ENCODE results near the gene MTHFD1.

MTHFD1 gene

GRCh38 chr14:64444984-64445845 is 57.1 kb downstream of the MTHFD1 start:
- peak in 6 of 58 donors; percentile 8 to 35 (median 24) for DNase-seq

DNA sequence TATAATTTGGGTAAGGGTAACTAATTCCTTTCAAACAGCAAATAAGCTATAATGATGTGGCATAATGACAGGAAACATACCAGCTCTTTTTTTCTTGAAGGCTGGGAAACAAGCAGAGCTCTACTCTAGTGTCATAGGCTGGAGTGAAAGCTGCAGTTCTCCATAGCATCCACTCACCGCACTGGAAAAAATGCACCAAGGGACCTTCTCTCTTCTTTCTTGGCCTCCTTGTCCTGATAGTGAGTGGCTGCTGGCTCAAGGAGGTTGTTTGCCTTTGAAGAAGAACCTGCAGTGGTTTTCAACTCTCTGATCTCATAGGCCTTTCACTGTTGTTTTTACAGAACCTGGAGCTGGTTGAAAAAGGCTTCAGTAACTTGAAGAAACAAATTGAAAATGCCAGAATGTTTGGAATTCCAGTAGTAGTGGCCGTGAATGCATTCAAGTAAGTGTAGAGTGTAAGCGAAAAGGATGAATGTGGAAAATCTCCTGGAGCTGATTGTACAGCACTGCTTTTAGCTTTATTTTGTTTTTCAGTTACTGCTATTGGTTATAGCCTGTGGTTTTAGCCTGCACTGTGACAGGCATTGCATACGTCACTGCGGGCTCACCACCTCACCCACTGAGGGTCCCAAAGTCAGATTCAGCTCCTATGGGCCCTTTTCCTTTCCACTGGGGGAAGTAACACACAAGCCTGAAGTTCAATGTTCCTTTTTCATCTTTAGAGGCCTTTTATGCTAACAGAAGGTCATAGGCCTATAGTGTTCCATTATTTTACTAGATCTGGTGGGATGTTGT is 59.9 kb downstream of the MTHFD1 start:
- DNase-seq: no peak

GRCh38 chr14:64450255-64450654 is 62.1 kb downstream of the MTHFD1 start:
- DNase-seq: no peak

DNA sequence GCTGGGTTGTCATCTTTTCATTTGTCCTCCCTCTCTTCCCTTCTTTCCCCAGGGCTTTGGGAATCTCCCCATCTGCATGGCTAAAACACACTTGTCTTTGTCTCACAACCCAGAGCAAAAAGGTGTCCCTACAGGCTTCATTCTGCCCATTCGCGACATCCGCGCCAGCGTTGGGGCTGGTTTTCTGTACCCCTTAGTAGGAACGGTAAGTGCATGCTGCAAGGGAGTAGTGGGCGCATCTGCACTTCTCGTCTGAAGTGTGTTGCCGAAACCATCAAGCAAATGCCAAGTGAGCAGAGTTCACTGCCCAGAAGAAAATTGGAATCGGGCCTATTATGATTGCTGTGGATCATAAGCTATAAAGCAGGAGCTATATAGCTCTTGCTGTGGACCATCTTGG is 66.5 kb downstream of the MTHFD1 start:
- DNase-seq: no peak

GRCh38 chr14:64459405-64460136 is 71.4 kb downstream of the MTHFD1 start:
- no peak for DNase-seq

GRCh38 chr14:64461221-64461620 is 73.1 kb downstream of the MTHFD1 start:
- no peak for DNase-seq

DNA sequence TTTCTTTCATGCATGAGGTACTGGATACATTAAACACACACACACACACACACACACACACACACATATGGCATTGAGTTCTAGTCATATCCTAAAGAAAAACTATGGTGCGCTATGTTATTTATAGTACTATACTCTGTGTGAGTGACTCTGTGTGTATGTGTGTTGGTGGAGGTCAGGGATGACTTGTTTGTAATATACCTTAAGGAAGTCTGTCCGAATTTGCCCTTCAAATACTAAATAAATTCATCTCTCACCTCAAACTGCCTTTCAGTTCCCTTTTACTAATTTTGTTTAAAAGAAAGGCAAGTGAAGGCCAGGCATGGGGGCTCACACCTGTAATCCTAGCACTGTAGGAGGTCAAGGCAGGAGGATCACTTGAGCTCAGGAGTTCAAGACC is 75.0 kb downstream of the MTHFD1 start:
- DNase-seq: no peak

DNA sequence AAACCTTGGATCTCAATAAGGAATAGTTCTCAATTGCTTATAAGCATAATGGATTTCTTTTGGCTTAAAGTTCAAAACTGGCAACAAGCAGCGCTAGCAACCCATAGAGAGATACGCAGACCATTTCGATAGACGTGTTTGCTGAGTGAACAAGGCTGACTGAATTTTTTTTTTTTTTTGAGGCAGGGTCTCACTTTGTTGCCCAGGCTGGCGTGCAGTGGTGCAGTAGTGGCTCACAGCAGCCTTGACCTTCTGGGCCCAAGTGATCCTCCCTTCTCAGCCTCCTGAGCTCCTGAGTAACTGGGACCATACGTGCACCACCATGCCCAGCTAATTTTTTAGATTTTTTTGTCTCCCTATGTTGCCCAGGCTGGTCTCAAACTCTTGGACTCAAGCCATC is 75.7 kb downstream of the MTHFD1 start:
- no peak for DNase-seq

- DNase-seq: no peak
Measured at GRCh38 chr14:64464651-64465050, 76.5 kb downstream of the MTHFD1 start.

DNA sequence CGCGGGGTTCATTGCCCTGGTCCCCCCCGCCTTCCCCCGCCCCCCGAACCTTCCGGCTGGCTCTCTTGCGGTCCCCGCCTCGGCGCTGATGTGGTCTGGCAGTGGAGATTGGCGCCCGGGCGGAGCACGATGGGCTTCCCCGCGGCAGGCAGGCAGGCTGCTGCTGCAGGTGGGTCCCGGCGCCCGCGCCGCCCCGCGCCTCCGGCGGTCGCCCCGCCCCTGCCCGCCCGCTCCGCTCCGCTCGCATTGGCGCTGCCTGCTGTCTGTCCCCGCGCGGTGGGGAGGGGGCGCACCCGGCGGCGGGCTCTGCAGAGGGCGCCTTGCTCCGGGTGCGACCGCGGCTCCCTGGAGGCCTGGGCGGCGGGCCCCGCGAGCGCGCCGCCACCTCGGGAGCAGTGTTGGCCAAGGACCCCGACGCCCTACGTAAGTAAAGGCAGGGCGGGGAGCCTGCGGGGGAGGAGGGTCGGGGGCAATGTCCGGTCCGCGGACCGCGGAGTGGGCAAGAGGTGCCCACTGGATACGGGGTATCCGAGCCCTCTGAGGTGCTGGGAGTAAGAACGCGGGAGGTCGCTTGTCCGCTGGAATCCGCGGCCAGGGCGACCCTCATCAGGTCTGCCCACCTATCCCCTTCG is 77.2 kb downstream of the MTHFD1 start, which contains the start of gene AKAP5:
Gene AKAP5, plus strand, starts transcription at position 309 of the 632 bp plus-strand sequence. CDS start 2,896 bp downstream, outside the sequence.
- peak in 56 of 58 donors; percentile 8 to 83 (median 61) for DNase-seq

DNA sequence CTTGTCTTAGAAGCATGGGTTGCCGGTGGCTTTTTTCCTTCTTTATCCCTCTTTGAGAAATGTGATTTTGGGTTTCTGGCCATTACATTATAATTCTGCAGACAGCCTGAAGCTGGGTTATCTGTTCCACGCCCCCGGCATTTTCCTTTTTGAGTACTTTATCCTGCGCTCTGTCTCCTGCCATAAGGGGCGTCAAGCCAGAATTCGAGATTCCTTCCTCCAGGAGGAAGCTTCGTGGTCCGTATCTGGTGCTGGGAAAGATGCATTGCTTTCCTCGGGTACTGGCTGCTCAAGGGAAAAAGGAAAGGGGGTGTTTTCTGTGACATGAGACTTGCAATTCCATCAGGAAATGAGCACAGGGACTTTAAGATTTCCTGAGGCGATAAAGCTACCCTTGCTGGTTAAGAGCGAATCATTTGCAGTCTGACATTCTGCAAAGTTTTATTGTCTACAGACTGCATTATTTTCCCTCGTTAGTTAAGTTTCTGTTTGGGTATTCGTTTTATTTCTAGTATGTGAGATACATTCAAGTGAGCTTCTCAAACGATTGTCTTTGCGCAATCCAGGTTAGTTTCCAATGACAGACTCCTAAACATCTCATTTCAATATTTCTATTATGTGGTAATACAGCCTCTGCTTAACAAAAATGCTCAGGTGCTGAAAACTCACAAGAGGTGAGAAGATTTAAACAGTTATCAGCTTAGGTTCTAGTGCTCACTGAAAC is 77.8 kb downstream of the MTHFD1 start:
- peak in 25 of 58 donors; percentile 12 to 53 (median 30) for DNase-seq

DNA sequence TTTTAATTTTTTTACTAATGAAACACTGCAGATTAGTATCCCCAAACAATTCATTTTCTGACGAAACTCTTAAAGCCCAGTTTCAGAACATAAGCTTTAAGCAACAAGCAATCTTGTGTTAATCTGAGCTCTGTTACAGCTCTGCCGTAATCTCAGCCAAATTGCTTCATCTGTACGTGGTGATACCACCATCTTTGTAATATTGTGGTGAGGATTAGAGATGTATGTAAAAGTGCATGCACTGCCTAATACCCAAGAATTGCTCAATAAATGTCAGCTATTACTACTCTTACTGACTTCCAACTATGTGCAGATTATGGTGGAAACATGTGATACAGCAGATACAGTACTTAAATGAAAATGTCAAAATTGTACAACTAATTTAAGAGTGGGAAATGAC is 78.9 kb downstream of the MTHFD1 start:
- no peak for DNase-seq

DNA sequence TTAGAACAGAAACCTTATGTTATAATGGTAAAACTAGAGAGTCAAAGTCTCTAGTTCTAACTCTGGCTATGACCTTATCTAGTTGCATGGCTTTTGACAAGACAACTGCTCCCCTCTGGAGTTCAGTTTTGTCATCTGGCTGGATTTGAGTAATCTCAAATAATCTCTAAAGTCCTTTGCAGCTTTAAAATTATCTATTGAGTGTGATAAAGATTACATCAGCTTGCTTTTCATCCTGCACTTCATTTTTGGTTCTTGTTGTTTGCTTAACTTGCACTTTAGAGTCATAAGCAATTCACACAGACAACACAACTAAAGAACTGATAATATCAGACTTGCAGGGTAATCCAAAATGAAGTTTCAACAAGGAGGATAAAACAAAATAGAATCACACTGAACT is 79.4 kb downstream of the MTHFD1 start:
- no peak for DNase-seq

DNA sequence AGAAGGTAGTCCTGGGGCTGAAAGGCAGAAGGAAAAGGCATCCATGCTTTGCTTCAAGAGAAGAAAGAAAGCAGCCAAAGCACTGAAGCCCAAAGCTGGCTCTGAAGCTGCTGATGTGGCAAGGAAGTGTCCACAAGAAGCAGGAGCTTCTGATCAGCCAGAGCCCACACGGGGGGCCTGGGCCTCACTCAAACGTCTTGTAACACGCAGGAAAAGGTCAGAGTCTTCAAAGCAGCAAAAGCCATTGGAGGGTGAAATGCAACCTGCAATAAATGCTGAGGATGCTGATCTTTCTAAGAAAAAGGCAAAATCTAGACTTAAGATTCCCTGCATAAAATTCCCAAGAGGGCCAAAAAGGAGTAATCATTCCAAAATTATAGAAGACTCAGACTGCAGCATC is 80.3 kb downstream of the MTHFD1 start:
- DNase-seq: no peak

DNA sequence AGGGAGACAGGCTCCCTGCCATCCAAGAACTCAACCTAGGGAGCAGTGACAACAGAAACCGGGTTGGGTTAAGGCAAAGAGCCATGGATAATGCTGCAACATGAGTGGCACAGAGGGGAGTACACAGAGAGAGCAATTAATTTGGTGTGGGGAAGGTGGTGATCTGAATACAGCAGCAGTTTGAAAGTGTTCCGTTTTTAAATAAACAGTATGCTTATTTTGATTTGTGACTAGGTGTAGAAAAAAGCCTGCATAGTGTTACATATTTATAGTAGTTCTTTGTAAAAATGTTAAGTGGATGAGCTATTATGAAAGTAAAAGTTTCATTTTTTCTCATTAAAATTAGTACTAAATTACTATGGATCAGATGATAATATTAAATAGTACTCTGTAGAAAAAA is 85.9 kb downstream of the MTHFD1 start:
- no peak for DNase-seq

- no peak for DNase-seq
Measured at GRCh38 chr14:64474698-64475097, 86.5 kb downstream of the MTHFD1 start.

DNA sequence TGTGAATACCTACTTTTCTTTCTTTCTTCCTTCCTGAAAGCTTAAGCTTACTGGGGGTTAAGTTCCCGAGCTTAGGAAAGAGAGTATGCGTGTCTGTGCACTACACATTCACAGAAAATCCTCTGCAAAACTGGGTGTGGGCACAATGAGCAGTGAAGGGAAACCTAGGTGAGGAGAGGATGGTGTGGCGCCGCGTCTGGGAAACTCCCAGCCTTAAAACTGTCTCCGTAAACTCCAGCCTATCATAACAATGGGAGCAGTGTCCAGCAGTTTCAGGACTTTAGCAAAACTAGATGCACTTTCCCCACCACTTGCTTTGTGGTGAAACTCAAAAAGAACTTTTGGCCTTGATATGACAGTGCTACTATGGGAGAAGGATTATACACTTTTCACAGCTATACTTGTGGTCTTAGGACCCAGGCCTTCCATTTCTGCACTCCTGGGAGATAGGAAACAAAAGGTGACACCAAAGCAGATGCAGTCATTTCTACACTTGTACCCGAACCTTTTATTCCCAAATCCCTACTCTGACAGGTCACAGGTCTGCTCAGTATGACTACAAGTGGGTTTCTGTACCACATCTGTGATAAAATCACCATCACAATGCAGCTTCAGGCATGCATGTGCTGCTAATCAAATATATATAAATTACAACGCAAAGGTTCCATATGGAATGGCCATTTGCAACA is 87.6 kb downstream of the MTHFD1 start:
- no peak for DNase-seq

GRCh38 chr14:64476438-64476837 is 88.3 kb downstream of the MTHFD1 start:
- DNase-seq: no peak

DNA sequence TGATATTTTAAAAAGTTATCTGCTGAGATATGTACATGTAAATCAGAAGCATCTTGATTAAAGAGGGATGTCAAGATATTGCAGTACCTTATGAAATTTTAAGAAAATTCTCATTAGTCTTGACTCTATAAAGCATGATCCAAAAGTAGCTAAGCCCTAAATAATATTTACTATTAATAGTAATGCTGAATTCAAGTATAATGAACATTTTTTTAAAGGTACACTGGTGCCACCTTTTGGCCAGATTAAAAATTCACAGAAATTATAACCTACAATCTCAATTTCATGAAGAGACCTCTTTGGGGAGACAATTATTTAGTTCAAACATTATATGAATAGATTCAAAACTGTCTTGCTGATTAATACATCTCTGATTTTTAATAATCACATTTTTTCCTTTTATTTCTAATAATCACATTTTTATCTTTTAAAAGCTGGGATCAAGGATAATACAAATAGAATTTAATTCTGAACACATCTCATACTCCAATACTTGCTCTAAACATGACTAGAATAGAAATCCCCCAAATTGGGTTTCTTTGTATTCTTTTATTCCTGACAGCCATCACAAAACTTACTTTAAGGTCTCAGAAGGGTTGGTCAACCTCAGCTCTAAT is 90.6 kb downstream of the MTHFD1 start:
- no peak for DNase-seq

Measured in anterior cingulate cortex (tissue), 58 donors.